HG03097 (cell line): ENCODE results near the gene TICAM1.
"Not testable (repeated sequence)": the region's sequence is repeated elsewhere in the genome, so short reads cannot be mapped to it uniquely, and the experiment has no call there.

Source experiments
- ATAC-seq: cut with Tn5 transposase; IDR thresholded peaks from one replicate; pipeline ENCODE4 v1.9.1; 2021; ENCODE audit not compliant: unreplicated experiment, low FRiP score

Gene TICAM1

DNA sequence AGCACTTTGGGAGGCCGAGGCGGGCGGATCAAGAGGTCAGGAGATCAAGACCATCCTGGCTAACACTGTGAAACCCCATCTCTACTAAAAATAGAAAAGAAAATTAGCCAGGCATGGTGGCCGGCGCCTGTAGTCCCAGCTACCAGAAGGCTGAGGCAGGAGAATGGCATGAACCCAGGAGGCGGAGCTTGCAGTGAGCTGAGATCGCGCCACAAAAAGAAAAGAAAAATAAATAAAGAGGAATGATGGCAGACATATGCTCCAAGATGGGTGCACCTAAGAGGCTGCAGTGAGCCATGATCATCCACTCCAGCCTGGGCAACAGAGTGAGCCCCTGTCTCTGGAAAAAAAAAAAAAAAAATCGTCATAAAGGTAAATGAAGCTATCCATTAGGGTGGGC, 14.5 kb upstream of the TICAM1 start:
- not testable (repeated sequence) for ATAC-seq

GRCh38 chr19:4844348-4845179, 13.1 kb upstream of the TICAM1 start:
- ATAC-seq, result no peak

DNA sequence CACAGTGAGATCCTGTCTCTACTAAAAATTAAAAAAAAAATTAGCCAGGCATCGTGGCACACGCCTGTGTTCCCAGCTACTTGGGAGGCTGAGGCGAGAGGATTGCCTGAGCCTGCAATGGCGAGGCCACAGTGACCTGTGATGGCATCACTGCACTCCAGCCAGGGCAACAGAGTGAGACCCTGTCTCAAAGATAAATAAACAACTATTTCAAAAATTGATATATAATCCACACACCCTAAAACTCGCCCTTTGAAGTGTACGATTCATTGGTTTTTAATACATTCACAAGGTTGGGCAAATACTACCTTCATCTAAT, 12.1 kb upstream of the TICAM1 start:
- ATAC-seq, result no peak

- ATAC-seq, result no peak
These were observed 7.7 kb upstream of the TICAM1 start for GRCh38 chr19:4839192-4839591.

DNA sequence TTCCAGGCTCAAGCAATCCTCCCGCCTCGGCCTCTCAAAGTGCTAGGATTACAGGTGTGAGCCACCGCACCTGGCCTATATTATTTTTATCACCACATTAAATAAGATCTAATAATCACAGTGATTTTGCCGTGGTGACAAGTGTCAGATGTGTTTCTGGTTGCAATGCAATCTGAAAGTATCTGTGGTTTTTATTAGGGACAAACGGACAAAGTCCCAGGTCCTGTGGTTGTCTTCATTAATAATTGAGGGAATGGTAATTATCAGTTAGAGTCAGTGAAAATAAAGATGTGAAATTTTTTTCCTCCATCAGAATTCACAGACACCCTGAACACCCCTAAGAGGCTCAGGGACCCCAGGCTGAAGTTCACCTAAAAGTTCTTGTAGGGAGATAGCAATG, 1.3 kb upstream of the TICAM1 start:
- no peak for ATAC-seq

DNA sequence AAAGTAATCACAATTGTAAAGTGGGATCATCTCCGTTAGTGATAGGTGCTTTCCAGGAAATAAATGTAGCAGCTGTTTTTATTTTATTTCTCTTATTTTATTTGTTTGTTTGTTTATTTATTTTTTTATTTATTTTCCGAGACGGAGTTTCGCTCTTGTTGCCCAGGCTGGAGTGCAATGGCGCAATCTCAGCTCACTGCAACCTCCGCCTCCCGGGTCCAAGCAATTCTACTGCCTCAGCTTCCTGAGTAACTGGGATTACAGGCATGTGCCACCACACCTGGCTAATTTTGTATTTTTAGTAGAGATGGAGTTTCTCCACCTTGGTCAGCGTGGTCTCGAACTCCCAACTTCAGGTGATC, 448 bp upstream of the TICAM1 start:
- not testable (repeated sequence) for ATAC-seq

DNA sequence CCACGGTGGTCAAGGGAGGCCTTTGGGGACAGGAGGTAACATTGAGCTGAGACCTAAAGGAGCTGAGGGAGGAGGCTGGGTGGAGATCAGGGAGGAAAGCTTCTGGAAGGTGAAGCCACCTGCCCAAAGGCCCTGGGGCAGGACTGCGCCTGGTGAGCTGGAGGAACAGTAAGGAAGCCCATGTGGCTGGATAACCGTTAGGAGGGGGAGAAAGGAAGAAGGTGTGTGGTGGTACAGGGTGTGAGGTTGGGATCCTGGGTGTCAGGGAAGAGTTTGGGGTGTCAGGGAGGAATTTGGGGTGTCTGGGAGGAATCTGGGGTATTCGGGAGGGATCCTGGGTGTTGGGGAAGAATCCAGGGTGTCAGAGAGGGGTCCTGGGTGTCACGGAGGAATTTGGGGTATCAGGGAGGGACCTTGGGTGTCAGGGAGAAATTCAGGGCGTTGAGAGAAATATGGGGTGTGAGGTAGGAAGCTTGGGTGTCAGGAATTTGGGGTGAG, 695 bp downstream of the TICAM1 start:
- ATAC-seq, result no peak

DNA sequence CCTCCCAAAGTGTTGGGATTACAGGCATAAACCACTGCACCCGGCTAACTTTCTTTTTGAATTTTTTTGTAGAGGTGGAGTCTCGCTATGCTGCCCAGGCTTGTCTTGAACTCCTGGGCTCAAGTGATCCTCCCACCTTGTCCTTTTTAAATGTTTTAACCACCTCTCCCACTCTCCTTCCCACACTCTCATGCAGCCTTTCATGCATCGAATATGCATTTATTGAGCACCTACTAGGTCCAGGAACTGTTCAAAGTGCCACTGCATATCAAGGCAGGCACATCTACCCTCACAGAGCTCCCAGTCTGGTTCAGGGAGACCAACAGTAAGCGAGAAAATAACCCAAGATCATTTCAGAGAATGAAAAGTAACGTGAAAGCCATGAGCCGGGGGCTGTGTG, 1.2 kb downstream of the TICAM1 start:
- no peak for ATAC-seq

- no peak for ATAC-seq
These were observed 2.4 kb downstream of the TICAM1 start for GRCh38 chr19:4829001-4829712.

DNA sequence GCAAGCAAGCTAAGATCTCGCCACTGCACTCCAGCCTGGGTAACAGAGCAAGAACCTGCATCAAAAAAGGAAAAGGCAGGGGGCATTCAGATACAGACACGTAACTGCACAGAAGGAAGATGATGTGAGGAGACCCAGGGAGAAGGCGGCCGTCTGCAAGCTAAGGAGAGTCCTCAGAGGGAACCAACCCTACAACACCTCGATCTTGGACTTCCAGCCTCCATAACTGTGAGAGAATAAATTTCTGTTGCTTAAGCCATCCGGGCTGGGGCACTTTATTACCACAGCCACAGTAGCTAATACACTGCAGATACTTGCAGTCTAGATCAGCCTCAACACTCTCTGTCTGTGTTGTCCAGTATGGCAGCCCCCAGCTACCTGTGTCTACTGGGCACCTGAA, 7.9 kb downstream of the TICAM1 start:
- ATAC-seq, result no peak

GRCh38 chr19:4822354-4822753, 9.2 kb downstream of the TICAM1 start:
- ATAC-seq, result not testable (repeated sequence)

- no peak for ATAC-seq
These were observed 10.2 kb downstream of the TICAM1 start for GRCh38 chr19:4821265-4821664.

DNA sequence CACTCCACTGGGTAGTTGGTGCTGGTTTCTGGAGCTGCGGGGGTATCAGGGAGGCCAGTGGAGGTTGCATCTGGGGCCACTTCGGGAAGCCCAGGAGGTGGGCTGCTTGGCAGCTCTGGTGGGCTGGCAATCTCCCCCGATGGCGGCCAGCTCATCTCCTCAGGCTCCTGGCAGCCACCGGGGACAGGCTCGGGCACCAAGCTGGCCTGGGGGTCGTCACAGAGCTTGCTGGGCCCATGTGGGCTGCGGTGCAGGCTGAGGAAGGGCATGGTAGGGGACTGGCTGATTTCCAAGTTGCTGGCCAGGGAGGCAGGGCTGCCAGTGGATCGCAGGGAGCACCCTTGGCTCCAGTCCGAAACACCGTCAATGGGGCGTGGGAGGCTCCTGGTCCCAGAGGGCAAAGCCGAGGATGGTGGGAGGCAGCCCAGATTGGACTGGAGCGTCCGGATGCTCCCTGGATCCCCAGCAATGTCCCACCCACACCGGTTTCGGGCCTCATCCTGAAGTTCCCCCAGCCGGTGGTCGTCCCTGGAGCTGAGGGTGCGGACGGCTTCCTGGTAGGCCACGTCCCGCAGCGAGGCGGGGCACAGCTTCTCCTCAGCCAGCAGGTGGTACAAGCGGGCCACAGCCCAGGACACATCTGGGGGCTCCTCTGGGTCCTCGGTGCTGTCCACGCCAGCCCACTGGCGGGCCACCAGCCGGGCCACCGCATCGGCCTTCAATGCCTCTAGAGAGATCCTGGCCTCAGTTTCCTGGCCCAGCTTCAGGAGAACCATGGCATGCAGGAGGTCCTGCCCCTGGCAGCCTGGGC, 13.8 kb downstream of the TICAM1 start:
- ATAC-seq, result no peak

GRCh38 chr19:4816950-4817278, 14.6 kb downstream of the TICAM1 start:
- ATAC-seq, result no peak

- no peak for ATAC-seq
These were observed 15.1 kb downstream of the TICAM1 start for GRCh38 chr19:4816202-4816949.

DNA sequence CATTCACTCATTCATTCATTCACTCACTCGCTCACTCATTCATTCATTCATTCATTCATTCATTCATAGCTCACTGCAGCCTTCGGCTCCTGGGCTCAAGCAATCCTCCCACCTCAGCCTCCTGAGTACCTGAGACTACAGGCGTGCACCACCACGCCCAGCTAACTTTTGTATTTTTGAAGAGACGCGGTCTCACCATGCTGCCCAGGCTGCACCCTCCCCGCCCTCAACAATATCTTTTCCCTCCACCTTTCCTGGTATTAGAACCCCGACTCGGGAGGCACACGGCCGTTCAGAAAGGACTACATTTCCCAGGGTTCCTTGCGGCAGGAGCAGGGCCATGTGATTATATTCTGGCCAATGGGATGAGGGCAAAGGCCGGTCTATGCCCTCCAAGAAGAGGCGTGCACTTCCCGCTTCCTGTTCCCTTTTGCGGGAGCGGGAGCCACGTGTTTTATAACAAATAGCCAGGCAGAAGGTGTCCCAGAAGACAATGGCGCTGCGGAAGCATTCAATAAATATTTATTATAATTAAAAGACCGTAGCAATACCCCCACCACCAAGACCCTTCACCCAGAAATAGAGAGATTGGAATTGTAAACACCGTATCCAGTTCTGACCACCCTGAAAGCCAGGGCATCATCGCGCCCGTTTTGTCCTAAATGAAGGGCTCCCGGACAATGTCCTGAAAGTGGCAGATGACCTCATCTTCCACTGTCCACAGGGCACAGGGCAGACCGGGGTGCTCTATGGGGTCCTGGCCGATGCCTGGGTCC, 15.9 kb downstream of the TICAM1 start:
- no peak for ATAC-seq

- ATAC-seq, result no peak
These were observed 16.7 kb downstream of the TICAM1 start for GRCh38 chr19:4814625-4815425.

DNA sequence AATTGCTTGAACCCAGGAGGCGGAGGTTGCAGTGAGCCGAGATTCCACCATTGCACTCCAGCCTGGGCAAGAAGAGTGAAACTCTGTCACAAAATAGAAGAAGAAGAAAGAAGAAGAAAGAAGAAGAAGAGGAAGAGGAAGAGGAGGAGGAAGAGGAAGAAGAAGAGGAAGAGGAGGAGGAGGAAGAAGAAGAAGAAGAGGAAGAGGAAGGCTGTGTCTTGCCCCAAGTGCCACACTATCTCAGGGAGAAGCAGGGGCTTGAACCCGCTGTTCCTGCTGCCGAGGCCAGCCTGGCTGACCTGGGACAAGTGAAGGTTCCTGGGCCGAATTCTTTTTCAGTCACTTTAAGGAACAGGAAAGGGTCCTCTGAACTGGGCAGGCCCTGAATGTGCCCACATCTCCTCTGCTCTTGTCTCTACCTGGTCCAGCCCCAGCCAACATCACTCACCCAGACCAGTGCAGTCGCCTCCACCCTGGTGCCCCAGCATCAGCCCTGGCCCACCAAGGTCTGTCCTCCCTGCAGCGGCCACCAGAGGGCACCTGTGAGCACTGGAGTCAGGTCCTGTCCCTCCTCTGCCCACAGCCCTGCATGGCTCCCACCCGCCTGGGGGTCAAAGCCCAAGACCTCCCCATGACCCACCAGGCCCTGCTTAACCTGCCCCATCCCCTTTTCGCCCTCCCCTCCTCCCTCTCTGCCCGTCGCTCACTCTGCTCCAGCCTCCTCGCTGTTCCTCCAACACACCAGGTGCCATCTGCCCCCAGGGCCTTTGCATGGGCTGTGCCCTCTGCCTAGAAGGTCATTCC, 20.0 kb downstream of the TICAM1 start:
- no peak for ATAC-seq
